HUES48 (cell line): Measurements from ENCODE around the gene LTBP4.

Source experiments
- H3K27ac ChIP-seq: one replicate; pipeline ENCODE4 v1.7.0; 2013; ENCODE audit warnings: low read depth, low read length, inconsistent platforms
- H3K27me3 ChIP-seq: 2 replicates; pipeline ENCODE4 v1.6.1; 2013; ENCODE audit warnings: mild to moderate bottlenecking, low read length; ENCODE audit not compliant: control insufficient read depth, insufficient read depth
- H3K36me3 ChIP-seq: 2 replicates; pipeline ENCODE4 v1.6.1; 2013; ENCODE audit warnings: low read length; ENCODE audit not compliant: control insufficient read depth, insufficient read depth
- H3K4me1 ChIP-seq: 2 replicates; pipeline ENCODE4 v1.6.1; 2013; ENCODE audit warnings: mild to moderate bottlenecking, low read length; ENCODE audit not compliant: control insufficient read depth, insufficient read depth
- H3K4me3 ChIP-seq: 2 replicates; pipeline ENCODE4 v1.5.1; 2013; ENCODE audit warnings: mild to moderate bottlenecking, low read depth, low read length
- H3K9ac ChIP-seq: 2 replicates; pipeline ENCODE4 v1.6.1; 2013; ENCODE audit warnings: mild to moderate bottlenecking, low read depth, low read length, moderate library complexity
- H3K9me3 ChIP-seq: 2 replicates; pipeline ENCODE4 v1.6.1; 2013; ENCODE audit warnings: low read length; ENCODE audit not compliant: control insufficient read depth, insufficient read depth

LTBP4 gene

GRCh38 chr19:40625406-40626120 is 24.4 kb downstream of the LTBP4 start:
- H3K27ac ChIP-seq, result no peak overlapping the region

GRCh38 chr19:40626918-40627317 is 25.7 kb downstream of the LTBP4 start:
- Histone ChIP-seq H3K4me3 (no peak overlapping the region), H3K4me1 (peaks cover 16% of the 10 kb centered on the region; the same call in 1 of the 2 replicates), H3K9ac (no peak overlapping the region), H3K27me3 (no peaks in the 10 kb centered on the region), H3K27ac (no peak overlapping the region), H3K9me3 (no peaks in the 10 kb centered on the region), H3K36me3 (peaks cover 26% of the 10 kb centered on the region)

More at GRCh38 chr19:40625406-40626120, 24.4 kb downstream of the LTBP4 start:
- Histone ChIP-seq H3K36me3 (peaks cover 35% of the 10 kb centered on the region), H3K4me3 (no peak overlapping the region), H3K9ac (no peak overlapping the region), H3K9me3 (no peaks in the 10 kb centered on the region), H3K27me3 (no peaks in the 10 kb centered on the region), H3K4me1 (peaks cover 4% of the 10 kb centered on the region; the same call in 1 of the 2 replicates)

- no peak overlapping the region for H3K4me3 ChIP-seq
- no peak overlapping the region for H3K27ac ChIP-seq
- H3K27me3 ChIP-seq, result no peaks in the 10 kb centered on the region
- peaks cover 18% of the 10 kb centered on the region for H3K36me3 ChIP-seq
- no peaks in the 10 kb centered on the region for H3K9me3 ChIP-seq
- H3K4me1 ChIP-seq, result peaks cover 23% of the 10 kb centered on the region
- no peak overlapping the region for H3K9ac ChIP-seq
Observed at GRCh38 chr19:40627486-40628279, 26.5 kb downstream of the LTBP4 start.

- H3K4me1 ChIP-seq, result peaks cover 27% of the 10 kb centered on the region
- no peak overlapping the region for H3K4me3 ChIP-seq
- no peak overlapping the region for H3K27ac ChIP-seq
- H3K36me3 ChIP-seq, result peaks cover 18% of the 10 kb centered on the region
- H3K27me3 ChIP-seq, result peaks cover 6% of the 10 kb centered on the region
- H3K9me3 ChIP-seq, result no peaks in the 10 kb centered on the region
- H3K9ac ChIP-seq, result no peak overlapping the region
Observed at GRCh38 chr19:40629346-40629745, 28.2 kb downstream of the LTBP4 start.

GRCh38 chr19:40630571-40631160 is 29.5 kb downstream of the LTBP4 start:
- Histone ChIP-seq H3K4me1 (peaks cover 28% of the 10 kb centered on the region), H3K9ac (no peak overlapping the region), H3K36me3 (peaks cover 14% of the 10 kb centered on the region), H3K4me3 (no peak overlapping the region), H3K27me3 (peaks cover 13% of the 10 kb centered on the region), H3K27ac (no peak overlapping the region), H3K9me3 (no peaks in the 10 kb centered on the region)

GRCh38 chr19:40632311-40633036 is 31.3 kb downstream of the LTBP4 start:
- Histone ChIP-seq H3K9ac (no peak overlapping the region), H3K27ac (peak overlapping the region; percentile 6), H3K36me3 (peaks cover 7% of the 10 kb centered on the region), H3K9me3 (no peaks in the 10 kb centered on the region), H3K4me1 (peaks cover 28% of the 10 kb centered on the region), H3K4me3 (no peak overlapping the region), H3K27me3 (peaks cover 14% of the 10 kb centered on the region)

- H3K9me3 ChIP-seq, result no peaks in the 10 kb centered on the region
- H3K36me3 ChIP-seq, result peaks cover 7% of the 10 kb centered on the region
- no peak overlapping the region for H3K9ac ChIP-seq
- H3K4me1 ChIP-seq, result peaks cover 28% of the 10 kb centered on the region
- H3K27ac ChIP-seq, result no peak overlapping the region
- peaks cover 14% of the 10 kb centered on the region for H3K27me3 ChIP-seq
- H3K4me3 ChIP-seq, result no peak overlapping the region
Observed at GRCh38 chr19:40633207-40633606, 32.0 kb downstream of the LTBP4 start.

GRCh38 chr19:40638327-40638726 is 37.2 kb downstream of the LTBP4 start:
- H3K9me3 ChIP-seq, result no peaks in the 10 kb centered on the region
- peaks cover 8% of the 10 kb centered on the region for H3K4me1 ChIP-seq
- H3K27ac ChIP-seq, result no peak overlapping the region
- H3K36me3 ChIP-seq, result no peaks in the 10 kb centered on the region
- H3K9ac ChIP-seq, result no peak overlapping the region
- H3K4me3 ChIP-seq, result no peak overlapping the region
- H3K27me3 ChIP-seq, result peaks cover 14% of the 10 kb centered on the region

- H3K9ac ChIP-seq, result no peak overlapping the region
- H3K4me1 ChIP-seq, result no peaks in the 10 kb centered on the region
- no peaks in the 10 kb centered on the region for H3K36me3 ChIP-seq
- H3K27ac ChIP-seq, result no peak overlapping the region
- peaks cover 8% of the 10 kb centered on the region; the same call in 1 of the 2 replicates for H3K27me3 ChIP-seq
- H3K9me3 ChIP-seq, result no peaks in the 10 kb centered on the region
- no peak overlapping the region for H3K4me3 ChIP-seq
Observed at GRCh38 chr19:40639638-40639982, 38.4 kb downstream of the LTBP4 start.

GRCh38 chr19:40640744-40641143 is 39.6 kb downstream of the LTBP4 start:
- no peak overlapping the region for H3K27ac ChIP-seq
- no peak overlapping the region for H3K9ac ChIP-seq

More at GRCh38 chr19:40640744-40641143, 39.6 kb downstream of the LTBP4 start:
- H3K4me3 ChIP-seq, result no peak overlapping the region
- no peaks in the 10 kb centered on the region for H3K4me1 ChIP-seq
- no peaks in the 10 kb centered on the region for H3K27me3 ChIP-seq
- no peaks in the 10 kb centered on the region for H3K9me3 ChIP-seq
- no peaks in the 10 kb centered on the region for H3K36me3 ChIP-seq
